WTC11 (cell line): ENCODE data around the gene PRIM2. TPM values are rescaled to one million over a fixed set of nuclear protein-coding genes. Genes with fewer than 3 reads are reported as not detected.

Experiments used
- ATAC-seq: fragments of 200-7000 bp; cut with Tn5 transposase; 2 replicates; pipeline ENCODE4 v1.10.0; 2021; ENCODE audit warnings: mild to moderate bottlenecking, moderate library complexity
- CTCF ChIA-PET: fragments of 300-600 bp; sonication (Branson Sonifier 250); formaldehyde crosslinking; loops from one replicate; lab custom pipeline; 2021; ENCODE audit warnings: antibody characterized with exemption; lab: Charles Lee
- POLR2A ChIA-PET: fragments of 350-600 bp; sonication (Branson Sonifier 250); formaldehyde crosslinking; loops from one replicate; lab custom pipeline; 2021; ENCODE audit warnings: antibody characterized with exemption; lab: Charles Lee
- DNase-seq: peaks from one replicate; pipeline ENCODE4 v3.0.0; 2021; ENCODE audit warnings: low spot score
- H3K27ac Mint-ChIP-seq: 2 replicates; pipeline ENCODE4 v1.8.0; 2021; ENCODE audit warnings: mixed read lengths
- H3K27me3 Mint-ChIP-seq: 2 replicates; pipeline ENCODE4 v1.8.0; 2021; ENCODE audit warnings: low read depth, mild to moderate bottlenecking, moderate library complexity, mixed read lengths
- H3K36me3 Mint-ChIP-seq: 2 replicates; pipeline ENCODE4 v1.8.0; 2021; ENCODE audit warnings: mixed read lengths
- H3K4me1 Mint-ChIP-seq: 2 replicates; pipeline ENCODE4 v1.8.0; 2022; ENCODE audit warnings: mixed read lengths
- H3K4me3 Mint-ChIP-seq: 2 replicates; pipeline ENCODE4 v1.8.0; 2021; ENCODE audit warnings: mild to moderate bottlenecking, moderate library complexity, mixed read lengths
- H3K9me3 Mint-ChIP-seq: 2 replicates; pipeline ENCODE4 v1.8.0; 2021; ENCODE audit warnings: mixed read lengths
- CBFB ChIP-seq: sonication (generic); formaldehyde crosslinking; IDR thresholded peaks from 2 replicates; pipeline ENCODE4 v1.8.1; 2022; ENCODE audit warnings: mild to moderate bottlenecking, low read depth, missing genetic modification reagents
- ESRRA ChIP-seq: sonication (generic); formaldehyde crosslinking; IDR thresholded peaks from 2 replicates; pipeline ENCODE4 v1.8.1; 2022; ENCODE audit warnings: mild to moderate bottlenecking, missing genetic modification reagents, borderline replicate concordance
- HMGA2 ChIP-seq: fragments of 250-450 bp; sonication (Bioruptor Pico); IDR thresholded peaks from 2 replicates; pipeline ENCODE4 v1.4.0; 2021; ENCODE audit warnings: mild to moderate bottlenecking, moderate library complexity
- IRF2 ChIP-seq: sonication (generic); formaldehyde crosslinking; IDR thresholded peaks from 2 replicates; pipeline ENCODE4 v1.8.0; 2022; ENCODE audit warnings: low read depth, missing genetic modification reagents, borderline replicate concordance
- JAZF1 ChIP-seq: fragments of 250-450 bp; sonication (Bioruptor Pico); IDR thresholded peaks from 2 replicates; pipeline ENCODE4 v1.9.0; 2021; ENCODE audit warnings: moderate library complexity, mild to moderate bottlenecking, inconsistent platforms
- NFATC4 ChIP-seq: fragments of 250-450 bp; sonication (Bioruptor Pico); IDR thresholded peaks from 2 replicates; pipeline ENCODE4 v1.9.0; 2021; ENCODE audit warnings: mild to moderate bottlenecking
- NFYB ChIP-seq: sonication (generic); formaldehyde crosslinking; conservative IDR thresholded peaks from 2 replicates; pipeline ENCODE4 v1.8.0; 2022; ENCODE audit warnings: low read depth, missing genetic modification reagents
- SOX15 ChIP-seq: fragments of 250-450 bp; sonication (Bioruptor Pico); IDR thresholded peaks from 2 replicates; pipeline ENCODE4 v1.9.0; 2021; ENCODE audit warnings: mild to moderate bottlenecking
- ZNF396 ChIP-seq: fragments of 250-450 bp; sonication (Bioruptor Pico); IDR thresholded peaks from 2 replicates; pipeline ENCODE4 v1.8.0; 2021; ENCODE audit warnings: mild to moderate bottlenecking, moderate library complexity, borderline replicate concordance
- ZNF423 ChIP-seq: fragments of 250-450 bp; sonication (Bioruptor Pico); IDR thresholded peaks from 2 replicates; pipeline ENCODE4 v2.1.2; 2022; ENCODE audit warnings: mild to moderate bottlenecking, moderate library complexity
- ZNF671 ChIP-seq: fragments of 250-450 bp; sonication (Bioruptor Pico); IDR thresholded peaks from 2 replicates; pipeline ENCODE4 v1.8.0; 2021; ENCODE audit warnings: mild to moderate bottlenecking
- total RNA-seq: library from RNA; stranded (reverse); gene quantifications from 3 replicates; pipeline ENCODE4 v1.2.3, GENCODE V29; 2021
- TF ChIP-seq, protein P1 (sequence below): sonication (generic); formaldehyde crosslinking; IDR thresholded peaks from 2 replicates; pipeline ENCODE4 v1.8.1; 2023; ENCODE audit warnings: mild to moderate bottlenecking, moderate library complexity, missing genetic modification reagents
- TF ChIP-seq, protein P2 (sequence below): sonication (generic); formaldehyde crosslinking; IDR thresholded peaks from 2 replicates; pipeline ENCODE4 v1.8.0; 2023; ENCODE audit warnings: mild to moderate bottlenecking, missing genetic modification reagents
- TF ChIP-seq, protein P3 (sequence below): fragments of 250-450 bp; sonication (Bioruptor Pico); IDR thresholded peaks from 2 replicates; pipeline ENCODE4 v1.8.0; 2021; ENCODE audit warnings: mild to moderate bottlenecking
- TF ChIP-seq, protein P4 (sequence below): sonication (generic); formaldehyde crosslinking; conservative IDR thresholded peaks from 2 replicates; pipeline ENCODE4 v1.8.1; 2022; ENCODE audit warnings: mild to moderate bottlenecking, missing genetic modification reagents
- TF ChIP-seq, protein P5 (sequence below): sonication (generic); formaldehyde crosslinking; IDR thresholded peaks from 2 replicates; pipeline ENCODE4 v1.8.1; 2022; ENCODE audit warnings: missing genetic modification reagents, borderline replicate concordance
- TF ChIP-seq, protein P6 (sequence below): sonication (generic); formaldehyde crosslinking; IDR thresholded peaks from 2 replicates; pipeline ENCODE4 v1.8.1; 2022; ENCODE audit warnings: low read depth, mild to moderate bottlenecking, moderate library complexity, missing genetic modification reagents, borderline replicate concordance

PRIM2 gene
- total RNA-seq, 1 experiment from 2014 or later = 42.2 TPM

DNA sequence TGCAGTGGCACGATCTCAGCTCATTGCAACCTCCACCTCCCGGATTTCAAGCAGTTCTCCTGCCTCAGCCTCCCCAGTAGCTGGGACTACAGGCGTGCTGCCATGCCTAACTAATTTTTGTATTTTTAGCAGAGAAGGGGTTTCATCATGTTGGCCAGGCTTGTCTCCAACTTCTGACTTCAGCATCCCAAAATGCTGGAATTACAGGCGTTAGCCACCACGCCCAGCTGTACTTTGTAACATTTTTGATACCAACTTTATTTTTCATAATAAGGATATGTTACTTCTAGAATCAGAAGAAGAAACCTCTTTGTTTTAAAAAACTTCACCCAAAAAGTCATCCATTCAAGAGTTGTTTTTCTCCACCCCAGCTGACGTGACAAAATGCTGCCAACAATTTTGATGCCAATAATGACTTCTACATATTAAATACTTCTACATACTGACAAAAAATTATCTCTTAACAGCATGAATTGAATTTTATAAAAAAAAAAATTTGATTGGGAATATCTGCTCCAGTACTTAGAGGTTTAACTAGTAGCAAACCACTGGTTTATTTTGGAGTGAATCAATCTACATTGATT lies 22.5 kb upstream of the PRIM2 start (continued):
- TF ChIP-seq, protein P1, sequence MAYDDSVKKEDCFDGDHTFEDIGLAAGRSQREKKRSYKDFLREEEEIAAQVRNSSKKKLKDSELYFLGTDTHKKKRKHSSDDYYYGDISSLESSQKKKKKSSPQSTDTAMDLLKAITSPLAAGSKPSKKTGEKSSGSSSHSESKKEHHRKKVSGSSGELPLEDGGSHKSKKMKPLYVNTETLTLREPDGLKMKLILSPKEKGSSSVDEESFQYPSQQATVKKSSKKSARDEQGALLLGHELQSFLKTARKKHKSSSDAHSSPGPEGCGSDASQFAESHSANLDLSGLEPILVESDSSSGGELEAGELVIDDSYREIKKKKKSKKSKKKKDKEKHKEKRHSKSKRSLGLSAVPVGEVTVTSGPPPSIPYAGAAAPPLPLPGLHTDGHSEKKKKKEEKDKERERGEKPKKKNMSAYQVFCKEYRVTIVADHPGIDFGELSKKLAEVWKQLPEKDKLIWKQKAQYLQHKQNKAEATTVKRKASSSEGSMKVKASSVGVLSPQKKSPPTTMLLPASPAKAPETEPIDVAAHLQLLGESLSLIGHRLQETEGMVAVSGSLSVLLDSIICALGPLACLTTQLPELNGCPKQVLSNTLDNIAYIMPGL (CRISPR knock-in tag) = no peak
- TF ChIP-seq ESRRA (CRISPR knock-in tag) (no peak), HMGA2 (CRISPR knock-in tag) (no peak), JAZF1 (no peak), SOX15 (CRISPR knock-in tag) (no peak), NFYB (no peak), IRF2 (CRISPR knock-in tag) (no peak)
- TF ChIP-seq, protein P2, sequence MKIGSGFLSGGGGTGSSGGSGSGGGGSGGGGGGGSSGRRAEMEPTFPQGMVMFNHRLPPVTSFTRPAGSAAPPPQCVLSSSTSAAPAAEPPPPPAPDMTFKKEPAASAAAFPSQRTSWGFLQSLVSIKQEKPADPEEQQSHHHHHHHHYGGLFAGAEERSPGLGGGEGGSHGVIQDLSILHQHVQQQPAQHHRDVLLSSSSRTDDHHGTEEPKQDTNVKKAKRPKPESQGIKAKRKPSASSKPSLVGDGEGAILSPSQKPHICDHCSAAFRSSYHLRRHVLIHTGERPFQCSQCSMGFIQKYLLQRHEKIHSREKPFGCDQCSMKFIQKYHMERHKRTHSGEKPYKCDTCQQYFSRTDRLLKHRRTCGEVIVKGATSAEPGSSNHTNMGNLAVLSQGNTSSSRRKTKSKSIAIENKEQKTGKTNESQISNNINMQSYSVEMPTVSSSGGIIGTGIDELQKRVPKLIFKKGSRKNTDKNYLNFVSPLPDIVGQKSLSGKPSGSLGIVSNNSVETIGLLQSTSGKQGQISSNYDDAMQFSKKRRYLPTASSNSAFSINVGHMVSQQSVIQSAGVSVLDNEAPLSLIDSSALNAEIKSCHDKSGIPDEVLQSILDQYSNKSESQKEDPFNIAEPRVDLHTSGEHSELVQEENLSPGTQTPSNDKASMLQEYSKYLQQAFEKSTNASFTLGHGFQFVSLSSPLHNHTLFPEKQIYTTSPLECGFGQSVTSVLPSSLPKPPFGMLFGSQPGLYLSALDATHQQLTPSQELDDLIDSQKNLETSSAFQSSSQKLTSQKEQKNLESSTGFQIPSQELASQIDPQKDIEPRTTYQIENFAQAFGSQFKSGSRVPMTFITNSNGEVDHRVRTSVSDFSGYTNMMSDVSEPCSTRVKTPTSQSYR (CRISPR knock-in tag) = no peak
- TF ChIP-seq, protein P3, sequence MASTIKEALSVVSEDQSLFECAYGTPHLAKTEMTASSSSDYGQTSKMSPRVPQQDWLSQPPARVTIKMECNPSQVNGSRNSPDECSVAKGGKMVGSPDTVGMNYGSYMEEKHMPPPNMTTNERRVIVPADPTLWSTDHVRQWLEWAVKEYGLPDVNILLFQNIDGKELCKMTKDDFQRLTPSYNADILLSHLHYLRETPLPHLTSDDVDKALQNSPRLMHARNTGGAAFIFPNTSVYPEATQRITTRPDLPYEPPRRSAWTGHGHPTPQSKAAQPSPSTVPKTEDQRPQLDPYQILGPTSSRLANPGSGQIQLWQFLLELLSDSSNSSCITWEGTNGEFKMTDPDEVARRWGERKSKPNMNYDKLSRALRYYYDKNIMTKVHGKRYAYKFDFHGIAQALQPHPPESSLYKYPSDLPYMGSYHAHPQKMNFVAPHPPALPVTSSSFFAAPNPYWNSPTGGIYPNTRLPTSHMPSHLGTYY (CRISPR knock-in tag) = no peak
- TF ChIP-seq, protein P4, sequence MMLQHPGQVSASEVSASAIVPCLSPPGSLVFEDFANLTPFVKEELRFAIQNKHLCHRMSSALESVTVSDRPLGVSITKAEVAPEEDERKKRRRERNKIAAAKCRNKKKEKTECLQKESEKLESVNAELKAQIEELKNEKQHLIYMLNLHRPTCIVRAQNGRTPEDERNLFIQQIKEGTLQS (CRISPR knock-in tag) = no peak
- TF ChIP-seq, protein P5, sequence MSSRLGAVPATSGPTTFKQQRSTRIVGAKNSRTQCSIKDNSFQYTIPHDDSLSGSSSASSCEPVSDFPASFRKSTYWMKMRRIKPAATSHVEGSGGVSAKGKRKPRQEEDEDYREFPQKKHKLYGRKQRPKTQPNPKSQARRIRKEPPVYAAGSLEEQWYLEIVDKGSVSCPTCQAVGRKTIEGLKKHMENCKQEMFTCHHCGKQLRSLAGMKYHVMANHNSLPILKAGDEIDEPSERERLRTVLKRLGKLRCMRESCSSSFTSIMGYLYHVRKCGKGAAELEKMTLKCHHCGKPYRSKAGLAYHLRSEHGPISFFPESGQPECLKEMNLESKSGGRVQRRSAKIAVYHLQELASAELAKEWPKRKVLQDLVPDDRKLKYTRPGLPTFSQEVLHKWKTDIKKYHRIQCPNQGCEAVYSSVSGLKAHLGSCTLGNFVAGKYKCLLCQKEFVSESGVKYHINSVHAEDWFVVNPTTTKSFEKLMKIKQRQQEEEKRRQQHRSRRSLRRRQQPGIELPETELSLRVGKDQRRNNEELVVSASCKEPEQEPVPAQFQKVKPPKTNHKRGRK (CRISPR knock-in tag) = no peak
- TF ChIP-seq, protein P6, sequence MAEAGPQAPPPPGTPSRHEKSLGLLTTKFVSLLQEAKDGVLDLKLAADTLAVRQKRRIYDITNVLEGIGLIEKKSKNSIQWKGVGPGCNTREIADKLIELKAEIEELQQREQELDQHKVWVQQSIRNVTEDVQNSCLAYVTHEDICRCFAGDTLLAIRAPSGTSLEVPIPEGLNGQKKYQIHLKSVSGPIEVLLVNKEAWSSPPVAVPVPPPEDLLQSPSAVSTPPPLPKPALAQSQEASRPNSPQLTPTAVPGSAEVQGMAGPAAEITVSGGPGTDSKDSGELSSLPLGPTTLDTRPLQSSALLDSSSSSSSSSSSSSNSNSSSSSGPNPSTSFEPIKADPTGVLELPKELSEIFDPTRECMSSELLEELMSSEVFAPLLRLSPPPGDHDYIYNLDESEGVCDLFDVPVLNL (CRISPR knock-in tag) = no peak

DNA sequence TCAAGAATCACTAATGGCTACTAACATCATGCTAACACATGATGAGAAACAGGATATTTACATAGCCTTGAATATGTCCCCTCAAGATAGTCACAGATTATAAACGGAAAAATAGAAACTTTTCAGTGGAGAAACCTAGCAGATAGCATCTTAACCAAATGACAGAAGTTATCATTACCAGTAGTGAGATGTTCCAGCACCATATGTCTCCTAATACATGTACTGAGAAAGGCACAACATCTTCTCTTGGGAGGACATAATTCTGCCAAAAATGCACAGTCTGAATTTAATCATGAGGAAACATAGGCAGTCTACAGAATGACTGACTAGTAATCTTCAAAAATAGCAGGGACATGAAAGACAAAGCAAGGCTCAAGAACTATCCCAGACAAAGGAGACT lies 19.9 kb upstream of the PRIM2 start:
- H3K4me1 Mint-ChIP-seq = no peaks in the 10 kb centered on the region
- ChIA-PET POLR2A (no interaction called here), CTCF (no interaction called here)
- no peak overlapping the region for H3K4me3 Mint-ChIP-seq
- no peak for TF ChIP-seq ZNF671
- no peak for TF ChIP-seq NFATC4 (CRISPR knock-in tag)
- no peak for TF ChIP-seq ZNF423 (CRISPR knock-in tag)
- TF ChIP-seq, protein P1 (CRISPR knock-in tag) = no peak
- TF ChIP-seq ZNF396 (CRISPR knock-in tag) = no peak
- TF ChIP-seq CBFB (CRISPR knock-in tag) = no peak
- no peak for DNase-seq
- no peaks in the 10 kb centered on the region for H3K36me3 Mint-ChIP-seq
- no peak for ATAC-seq
- H3K27ac Mint-ChIP-seq = no peak overlapping the region
- no peaks in the 10 kb centered on the region for H3K9me3 Mint-ChIP-seq
- no peaks in the 10 kb centered on the region; the same call in 1 of the 2 replicates for H3K27me3 Mint-ChIP-seq
